ENCODE measurements around the gene PLA2G15.

Gene PLA2G15

DNA sequence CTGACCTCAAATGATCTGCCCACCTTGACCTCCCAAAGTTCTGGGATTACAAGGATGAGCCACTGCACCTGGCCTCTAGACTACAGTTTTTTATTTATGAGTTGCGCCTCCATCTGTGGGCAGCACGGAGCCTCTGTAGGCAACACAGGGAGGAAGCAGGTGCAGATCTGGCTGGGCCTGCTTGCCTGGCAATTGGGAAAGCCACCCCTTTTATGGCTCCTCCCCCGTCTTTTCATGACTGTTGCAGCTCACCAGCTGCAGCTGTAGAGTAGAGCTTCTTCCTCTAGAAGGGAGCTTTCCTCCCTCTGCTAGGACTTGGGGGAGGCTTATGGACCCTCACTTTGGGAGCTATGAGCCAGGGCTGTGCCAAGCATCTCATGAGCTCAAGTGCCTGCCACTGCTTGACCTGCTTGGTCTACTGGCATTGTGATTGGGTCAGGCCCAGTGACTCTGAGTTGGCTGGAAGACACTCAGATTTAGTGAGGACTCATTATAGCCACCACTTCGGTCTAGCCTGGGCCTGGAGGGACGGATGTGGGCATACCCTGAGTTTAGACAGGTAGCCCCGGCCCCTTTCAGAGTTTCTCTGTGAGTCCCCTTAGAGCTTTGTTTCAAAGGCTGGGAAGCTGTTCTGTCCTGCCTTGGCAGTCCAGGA, 12.2 kb downstream of the PLA2G15 start:
- Mint-ChIP-seq H3K27me3 (ENCODE audit: low read depth) (peaks cover 3% of the 10 kb centered on the region), H3K4me1 (peaks cover 14% of the 10 kb centered on the region), H3K9me3 (no peaks in the 10 kb centered on the region), H3K27ac (peak overlapping the region; percentile 92 to 98 (median 96)), H3K4me3 (no peak overlapping the region), H3K36me3 (ENCODE audit: low read depth) (peaks cover 14% of the 10 kb centered on the region)
- TF ChIP-seq CTCF (IDR thresholded peaks at IDR 0.05; ENCODE audit: unreplicated experiment in 3 of 3), result no peak

GRCh38 chr16:68257906-68258800, 13.0 kb downstream of the PLA2G15 start:
- no peak for TF ChIP-seq CTCF (IDR thresholded peaks at IDR 0.05; ENCODE audit: unreplicated experiment in 3 of 3)
- peaks cover 14% of the 10 kb centered on the region for H3K4me1 Mint-ChIP-seq
- H3K36me3 Mint-ChIP-seq (ENCODE audit: low read depth), result peaks cover 13% of the 10 kb centered on the region
- no peaks in the 10 kb centered on the region for H3K9me3 Mint-ChIP-seq
- peak overlapping the region; percentile 92 to 98 (median 96) for H3K27ac Mint-ChIP-seq
- peaks cover 5% of the 10 kb centered on the region for H3K27me3 Mint-ChIP-seq (ENCODE audit: low read depth)
- H3K4me3 Mint-ChIP-seq, result peak overlapping the region in 2 of 3 experiments; percentile 22 to 58

GRCh38 chr16:68259007-68259825, 14.0 kb downstream of the PLA2G15 start:
- Mint-ChIP-seq H3K9me3 (no peaks in the 10 kb centered on the region), H3K27ac (peak overlapping the region in 1 of 3 experiments; percentile 98), H3K4me3 (no peak overlapping the region), H3K36me3 (ENCODE audit: low read depth) (peaks cover 13% of the 10 kb centered on the region), H3K4me1 (peaks cover 14% of the 10 kb centered on the region), H3K27me3 (ENCODE audit: low read depth) (peaks cover 14% of the 10 kb centered on the region)
- no peak for TF ChIP-seq CTCF (IDR thresholded peaks at IDR 0.05; ENCODE audit: unreplicated experiment in 3 of 3)

- Mint-ChIP-seq H3K36me3 (ENCODE audit: low read depth) (peaks cover 3% of the 10 kb centered on the region), H3K27me3 (ENCODE audit: low read depth) (peaks cover 14% of the 10 kb centered on the region), H3K4me3 (peak overlapping the region; percentile 94 to 96 (median 95)), H3K27ac (peak overlapping the region; percentile 92 to 95 (median 94)), H3K4me1 (peaks cover 20% of the 10 kb centered on the region), H3K9me3 (no peaks in the 10 kb centered on the region)
- TF ChIP-seq CTCF (IDR thresholded peaks at IDR 0.05; ENCODE audit: unreplicated experiment in 3 of 3), result no peak
Measured at GRCh38 chr16:68263559-68264127, 18.5 kb downstream of the PLA2G15 start.

DNA sequence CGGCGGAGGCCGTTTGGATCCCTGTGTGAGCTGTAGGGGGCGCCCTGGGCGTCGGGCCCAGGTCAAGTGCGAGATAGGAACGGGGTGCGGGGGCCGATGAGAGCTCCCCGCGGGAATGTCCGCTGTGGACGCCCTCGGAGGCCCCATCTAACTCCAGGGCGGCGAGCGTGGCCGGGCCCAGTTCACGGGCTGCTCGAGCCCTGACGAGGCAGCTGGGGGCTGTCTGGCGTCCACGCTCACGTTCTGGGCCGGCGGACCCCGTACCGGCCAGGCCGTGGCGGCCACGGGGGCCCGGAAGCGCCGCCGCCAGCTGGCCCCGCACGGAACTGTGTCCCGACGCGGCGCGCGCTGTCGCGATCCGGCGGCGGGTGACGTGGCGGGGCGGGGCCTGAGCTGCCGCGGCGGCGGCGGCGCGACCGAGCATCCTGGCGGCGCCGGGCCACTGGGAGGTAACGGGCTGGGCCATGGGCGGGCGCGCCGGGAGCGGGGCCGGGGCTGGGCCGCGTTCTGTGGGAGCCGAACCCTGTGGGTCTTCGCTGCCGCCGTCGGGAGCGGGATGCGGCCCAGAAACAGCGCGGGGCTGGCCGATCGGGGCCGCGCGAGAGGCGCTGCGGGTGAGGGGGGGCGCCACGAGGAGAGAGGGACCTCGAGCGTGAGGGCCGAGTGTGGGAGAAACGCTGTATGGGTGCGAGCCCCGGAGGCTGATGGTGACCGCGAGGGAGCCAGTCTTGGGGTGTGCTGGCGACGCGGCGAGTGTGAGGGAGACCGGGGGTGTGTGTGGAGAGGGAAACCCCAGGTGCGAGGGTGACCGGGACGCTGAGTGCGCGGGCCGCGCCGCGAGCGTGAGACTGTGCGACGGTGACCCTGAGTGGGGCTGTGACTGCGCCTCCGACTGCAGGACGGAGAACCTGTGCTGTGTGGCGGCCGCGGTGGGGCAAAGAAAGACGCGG, 19.2 kb downstream of the PLA2G15 start, which contains the start of gene SLC7A6:
Gene SLC7A6 (plus strand): TSS at position 399 of the 950 bp plus-strand sequence. CDS start 10,201 bp downstream, outside the sequence.
- H3K9me3 Mint-ChIP-seq, result no peaks in the 10 kb centered on the region
- TF ChIP-seq CTCF (IDR thresholded peaks at IDR 0.05; ENCODE audit: unreplicated experiment in 3 of 3), result peak; percentile 64 to 76 (median 74)
- H3K4me1 Mint-ChIP-seq, result peaks cover 26% of the 10 kb centered on the region
- H3K36me3 Mint-ChIP-seq (ENCODE audit: low read depth), result no peaks in the 10 kb centered on the region
- peak within 1 kb of the TSS; percentile 92 to 96 (median 94) for H3K27ac Mint-ChIP-seq
- peaks cover 14% of the 10 kb centered on the region for H3K27me3 Mint-ChIP-seq (ENCODE audit: low read depth)
- H3K4me3 Mint-ChIP-seq, result peak within 1 kb of the TSS; percentile 94 to 96 (median 95)
